ENCODE data around the gene SNRNP40.
"Not testable (repeated sequence)": the region's sequence is repeated elsewhere in the genome, so short reads cannot be mapped to it uniquely, and the experiment has no call there.

The SNRNP40 gene

DNA sequence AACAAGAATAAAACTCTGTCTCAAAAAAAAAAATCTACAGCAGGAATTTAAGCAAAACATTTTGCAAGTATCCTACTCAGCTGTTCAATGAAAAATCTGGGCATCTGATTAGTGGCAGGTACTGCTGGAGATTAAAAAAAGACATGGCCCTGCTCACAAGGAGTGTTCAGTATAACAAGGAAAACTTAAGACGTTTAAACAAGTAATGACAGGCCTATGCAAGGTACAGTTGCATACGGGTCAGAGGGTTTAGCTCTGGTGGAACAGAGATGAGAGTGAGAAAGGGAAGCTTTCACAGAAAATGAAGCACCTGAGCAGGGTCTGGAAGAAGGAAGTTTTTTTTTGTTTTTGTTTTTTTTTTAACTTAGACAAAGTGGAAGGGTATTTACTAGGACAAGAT, 23.0 kb downstream of the SNRNP40 start:
- FAIRE-seq = no peak

DNA sequence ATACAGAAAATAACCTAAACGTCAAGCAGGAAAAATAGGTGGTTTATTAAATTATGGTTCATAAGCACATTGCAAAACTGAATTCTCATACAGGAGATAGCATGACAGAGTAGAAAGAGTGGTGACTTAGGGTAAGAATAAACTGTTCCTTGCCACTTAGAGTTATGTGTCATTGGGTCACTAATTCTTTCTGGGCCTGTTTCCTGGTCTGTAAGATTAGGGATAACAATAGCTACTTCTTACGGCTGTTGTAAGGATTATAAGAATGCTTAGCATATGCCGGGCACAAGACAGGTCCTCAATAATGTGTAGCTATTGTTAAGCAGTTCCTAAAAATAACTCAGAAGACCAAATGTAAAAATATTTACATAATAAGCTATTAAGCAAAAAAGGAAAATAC, 24.2 kb downstream of the SNRNP40 start:
- no peak for FAIRE-seq

DNA sequence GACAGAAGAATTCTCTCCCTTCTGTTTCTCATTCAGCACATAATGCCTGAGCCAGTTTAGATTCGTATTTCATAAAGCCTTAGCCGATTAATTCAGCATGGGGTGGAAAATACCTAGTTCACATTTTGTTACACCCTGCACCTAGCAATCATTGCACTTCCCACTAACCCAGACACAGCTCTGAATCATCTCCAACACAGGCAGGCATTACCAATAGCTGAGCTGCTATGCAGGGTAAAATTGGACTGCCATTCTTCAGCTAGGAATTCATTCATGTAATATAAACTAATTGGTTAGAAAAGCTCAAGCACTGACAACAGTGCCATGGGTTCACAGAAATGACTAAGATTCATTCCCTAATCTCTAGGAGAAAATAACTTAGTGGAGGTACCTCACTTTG, 30.0 kb downstream of the SNRNP40 start:
- FAIRE-seq = no peak

DNA sequence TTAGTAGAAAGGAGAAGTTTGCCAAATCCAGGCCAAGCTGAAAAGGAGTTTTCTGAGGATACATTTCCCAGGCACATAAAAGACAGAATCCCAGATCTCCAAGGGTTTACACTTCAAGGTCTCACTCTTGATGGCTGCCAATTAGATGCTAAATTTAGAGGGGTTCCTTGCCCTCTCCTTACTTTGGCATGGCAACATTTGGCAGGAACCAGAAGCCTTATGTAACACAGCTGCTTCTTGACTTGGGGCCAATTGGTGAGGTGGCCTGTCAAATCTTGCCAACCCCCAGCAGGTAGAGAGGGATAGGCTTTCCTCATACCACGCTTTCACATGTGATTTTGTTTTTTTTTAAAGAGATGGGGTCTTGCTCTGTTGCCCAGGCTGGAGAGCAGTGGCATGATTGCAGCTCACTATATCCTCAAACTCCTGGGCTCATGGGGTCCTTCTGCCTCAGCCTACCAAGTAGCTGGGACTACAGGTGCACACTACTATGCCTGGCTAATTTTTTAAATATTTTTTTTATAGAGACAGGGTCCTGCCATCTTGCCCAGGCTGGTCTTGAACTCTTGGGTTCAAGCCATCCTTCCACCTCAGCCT, 31.7 kb downstream of the SNRNP40 start:
- no peak for FAIRE-seq

DNA sequence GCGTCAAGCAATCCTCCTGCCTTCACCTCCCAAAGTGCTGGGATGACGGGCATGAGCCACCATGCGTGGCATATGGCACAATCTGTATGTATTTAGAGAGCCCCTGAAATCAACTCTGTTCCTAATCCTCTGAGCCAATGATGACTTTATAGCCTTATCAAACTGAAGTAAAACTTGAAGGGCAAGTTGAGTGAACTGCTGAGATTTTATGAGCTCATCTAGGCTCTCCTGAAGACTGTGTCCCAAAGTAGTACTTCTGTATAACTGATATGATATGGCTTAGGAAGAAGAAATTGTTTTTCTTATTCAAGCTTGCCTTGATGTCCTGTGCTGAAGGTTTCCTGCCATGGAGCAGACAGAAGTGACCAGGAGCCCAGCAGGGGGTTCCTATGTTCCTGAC, 33.2 kb downstream of the SNRNP40 start:
- no peak for FAIRE-seq

DNA sequence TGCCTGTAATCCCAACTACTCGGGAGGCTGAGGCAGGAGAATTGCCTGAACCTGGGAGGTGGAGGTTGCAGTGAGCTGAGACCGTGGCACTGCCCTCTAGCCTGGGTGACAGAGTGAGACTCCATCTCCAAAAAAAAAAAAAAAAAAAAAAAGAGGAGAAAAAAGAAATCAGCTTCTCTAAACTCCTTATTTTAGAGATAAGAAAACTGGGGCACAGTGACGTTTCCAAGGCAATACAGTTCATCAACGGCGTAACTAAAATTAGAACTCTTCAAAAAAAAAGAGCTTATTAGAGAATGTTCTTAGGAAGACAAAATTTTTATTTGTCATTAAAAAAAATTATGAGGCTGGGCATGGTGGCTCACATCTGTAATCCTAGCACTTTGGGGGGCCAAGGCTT, 34.2 kb downstream of the SNRNP40 start:
- FAIRE-seq = not testable (repeated sequence)

DNA sequence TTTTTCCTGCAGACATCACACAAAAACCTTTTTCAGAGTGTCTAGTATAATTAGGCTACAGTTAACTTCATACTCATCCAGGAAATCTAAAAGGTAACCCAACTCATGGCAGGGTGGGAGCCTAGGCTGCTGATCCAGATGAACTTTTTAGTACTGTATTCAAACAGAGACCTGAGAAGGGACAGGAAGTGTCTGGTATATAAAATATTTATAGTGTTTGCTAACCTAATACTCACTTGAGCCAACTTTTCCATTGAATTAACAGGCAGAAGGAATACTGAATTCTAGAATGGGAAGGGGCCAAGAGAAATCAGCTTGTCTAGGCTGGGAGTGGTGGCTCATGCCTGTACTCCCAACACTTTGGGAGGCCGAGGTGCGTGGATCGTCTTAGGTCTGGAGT, 34.7 kb downstream of the SNRNP40 start:
- FAIRE-seq = no peak

DNA sequence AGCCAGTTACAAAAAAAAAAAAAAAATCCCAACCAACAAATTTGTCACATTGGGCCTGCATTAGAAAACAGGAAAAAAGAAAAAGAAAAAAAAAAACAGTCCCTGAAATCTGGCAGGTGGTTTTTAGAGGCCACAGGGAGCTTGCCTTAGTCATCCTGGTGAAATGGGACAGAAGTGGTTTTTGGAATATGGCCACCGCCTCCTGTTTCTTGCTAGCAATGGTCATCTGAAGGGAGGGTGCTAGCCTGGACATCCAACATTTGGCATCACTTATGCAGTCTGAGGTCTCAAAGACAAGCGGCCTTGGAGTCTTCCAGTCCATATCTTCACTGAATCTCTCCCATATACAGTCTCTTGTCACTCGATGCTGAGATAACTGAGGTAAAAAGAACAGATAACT, 36.8 kb downstream of the SNRNP40 start:
- no peak for FAIRE-seq

DNA sequence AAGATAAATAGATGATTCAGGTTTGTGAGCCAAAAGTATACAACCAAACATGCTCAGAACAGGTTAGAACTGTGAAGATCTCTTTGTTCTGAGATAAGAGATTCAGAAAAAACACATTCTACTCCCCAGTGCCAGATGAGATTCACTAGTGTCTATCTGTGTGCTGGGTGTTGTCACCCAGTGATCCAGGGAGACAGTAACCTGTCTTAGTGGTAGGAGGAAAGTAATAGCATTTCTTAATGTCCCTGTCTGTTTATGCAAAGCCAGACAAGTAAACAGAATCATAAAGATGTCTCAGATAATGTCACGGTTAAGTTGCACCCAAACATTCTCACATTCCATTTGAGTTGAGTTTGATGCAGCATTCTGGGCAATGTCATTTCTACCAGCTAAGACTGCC, 38.0 kb downstream of the SNRNP40 start:
- no peak for FAIRE-seq

DNA sequence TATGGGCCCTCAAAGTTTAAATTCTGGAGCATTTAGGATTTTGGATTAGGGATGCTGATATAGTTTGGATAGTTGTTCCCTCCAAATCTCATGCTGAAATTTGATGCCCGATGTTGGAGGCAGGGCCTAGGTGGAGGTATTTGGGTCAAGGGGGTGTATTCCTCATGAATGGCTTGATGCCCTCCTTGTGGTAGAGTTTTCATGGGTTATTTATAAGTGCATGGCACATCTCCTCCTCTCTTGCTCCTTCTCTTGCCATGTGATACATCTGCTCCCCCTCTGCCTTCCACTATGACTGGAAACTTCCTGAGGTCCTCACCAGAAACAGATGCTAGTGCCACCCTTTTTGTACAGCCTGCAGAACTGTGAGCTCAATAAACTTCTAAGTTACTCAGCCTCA, 39.4 kb downstream of the SNRNP40 start:
- no peak for FAIRE-seq

DNA sequence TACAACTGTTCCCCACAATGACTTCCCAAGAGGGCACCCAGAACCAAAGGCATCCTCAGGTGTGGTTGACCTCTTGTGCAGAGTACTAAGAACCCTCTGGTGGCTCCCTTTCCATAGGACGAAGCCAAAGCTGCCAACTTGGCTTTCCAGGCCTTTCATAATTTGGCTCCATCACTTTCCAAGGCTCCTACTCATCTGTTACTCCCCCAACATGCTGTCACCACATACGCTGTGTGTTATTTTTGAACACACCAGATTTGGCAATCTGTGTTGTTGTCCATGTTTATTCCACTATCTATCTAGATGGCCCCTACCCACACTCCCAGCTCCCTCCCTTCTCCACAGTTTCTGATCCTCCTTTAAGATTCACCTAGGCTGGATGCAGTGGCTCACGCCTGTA, 46.7 kb downstream of the SNRNP40 start:
- no peak for FAIRE-seq

DNA sequence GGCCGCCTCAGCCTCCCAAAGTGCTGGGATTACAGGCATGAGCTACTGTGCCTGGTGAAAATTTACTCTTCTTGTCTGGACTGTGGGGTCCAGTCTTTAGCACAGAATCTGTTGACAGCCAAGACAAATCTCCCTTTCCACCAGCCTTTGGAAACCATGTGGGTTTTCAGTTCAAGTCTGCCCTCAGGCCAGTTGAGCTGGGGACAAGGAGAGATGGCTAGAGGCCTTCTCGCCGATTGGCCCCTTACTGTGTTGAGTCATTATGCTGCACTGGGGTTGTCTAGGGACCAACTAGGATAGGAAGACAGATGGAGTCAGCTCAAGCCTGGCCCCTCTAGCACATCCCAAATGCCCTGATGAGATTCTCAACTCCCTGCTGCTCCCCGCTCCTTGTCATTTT, 48.3 kb downstream of the SNRNP40 start:
- FAIRE-seq = no peak

DNA sequence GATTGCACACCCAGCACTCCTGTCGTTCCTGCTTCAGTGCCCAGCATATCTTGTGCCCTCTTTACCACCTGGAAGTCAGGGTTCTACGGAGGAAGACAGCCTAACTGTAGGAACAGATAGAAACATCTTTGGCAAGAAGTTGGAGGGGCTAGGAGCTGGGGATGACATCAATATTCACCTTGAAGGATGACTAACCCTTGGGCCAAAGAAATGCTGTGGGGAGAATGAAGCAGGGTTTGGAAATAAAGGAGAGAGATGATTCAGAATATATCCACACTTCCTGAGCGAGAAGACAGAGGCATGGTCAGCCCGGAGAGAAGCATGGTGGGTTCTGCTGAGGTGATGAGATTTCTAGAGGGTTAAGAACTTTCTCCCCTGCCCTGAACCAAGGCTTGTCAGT, 52.3 kb downstream of the SNRNP40 start:
- FAIRE-seq = no peak

DNA sequence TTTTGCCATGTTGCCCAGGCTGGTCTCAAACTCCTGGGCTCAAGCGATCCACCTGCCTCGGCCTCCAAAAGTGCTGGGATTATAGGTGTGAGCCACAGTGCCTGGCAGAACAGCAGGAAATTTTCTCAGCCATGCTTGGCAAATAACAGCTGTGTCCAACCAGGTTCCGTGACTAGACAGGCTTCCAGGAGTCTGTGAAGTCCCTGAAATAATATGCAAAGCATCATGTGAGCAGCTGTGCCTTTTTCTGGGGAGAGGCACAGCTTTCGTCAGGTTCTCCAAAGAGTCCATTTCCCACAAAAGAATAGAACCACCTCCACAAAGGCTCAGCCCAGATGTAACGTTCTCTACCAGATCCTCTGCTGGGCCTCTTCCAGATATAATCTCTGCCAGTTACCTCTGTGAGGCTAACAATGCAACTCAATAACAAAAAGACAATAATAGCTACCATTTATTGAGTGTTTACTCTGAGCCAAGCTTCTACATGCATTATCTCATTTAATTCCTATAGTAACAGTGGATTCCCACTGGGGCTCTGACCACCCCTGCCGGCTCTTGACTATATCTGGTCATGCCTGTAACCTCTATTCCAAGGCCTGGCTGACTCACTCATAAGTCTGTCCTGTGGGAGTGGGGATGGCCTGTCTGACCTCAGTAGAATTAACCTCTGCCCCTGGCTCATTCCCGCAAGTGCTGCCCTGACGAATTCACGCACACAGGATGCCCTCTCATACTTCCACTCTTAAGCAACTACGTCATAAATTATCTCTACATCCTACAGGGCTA, 52.9 kb downstream of the SNRNP40 start:
- no peak for FAIRE-seq

DNA sequence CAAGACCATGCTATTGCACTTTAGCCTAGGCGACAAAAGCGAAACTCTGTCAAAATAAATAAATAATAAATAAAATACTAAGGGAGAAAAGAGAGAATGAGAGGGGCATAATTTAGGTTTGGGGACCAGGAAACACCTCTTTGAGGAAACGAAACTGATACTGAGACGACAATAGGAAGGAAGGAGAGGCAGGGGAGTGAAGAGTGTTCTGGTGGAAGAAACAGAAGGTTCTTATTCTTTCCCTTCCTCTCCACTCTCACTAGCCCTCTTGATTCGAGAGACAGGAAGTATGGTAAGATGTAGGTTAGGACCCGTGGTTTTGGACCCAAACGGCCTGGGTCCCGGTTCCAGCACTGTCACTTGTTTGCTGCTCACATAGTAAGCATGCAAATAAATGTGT, 55.3 kb downstream of the SNRNP40 start:
- FAIRE-seq = no peak

DNA sequence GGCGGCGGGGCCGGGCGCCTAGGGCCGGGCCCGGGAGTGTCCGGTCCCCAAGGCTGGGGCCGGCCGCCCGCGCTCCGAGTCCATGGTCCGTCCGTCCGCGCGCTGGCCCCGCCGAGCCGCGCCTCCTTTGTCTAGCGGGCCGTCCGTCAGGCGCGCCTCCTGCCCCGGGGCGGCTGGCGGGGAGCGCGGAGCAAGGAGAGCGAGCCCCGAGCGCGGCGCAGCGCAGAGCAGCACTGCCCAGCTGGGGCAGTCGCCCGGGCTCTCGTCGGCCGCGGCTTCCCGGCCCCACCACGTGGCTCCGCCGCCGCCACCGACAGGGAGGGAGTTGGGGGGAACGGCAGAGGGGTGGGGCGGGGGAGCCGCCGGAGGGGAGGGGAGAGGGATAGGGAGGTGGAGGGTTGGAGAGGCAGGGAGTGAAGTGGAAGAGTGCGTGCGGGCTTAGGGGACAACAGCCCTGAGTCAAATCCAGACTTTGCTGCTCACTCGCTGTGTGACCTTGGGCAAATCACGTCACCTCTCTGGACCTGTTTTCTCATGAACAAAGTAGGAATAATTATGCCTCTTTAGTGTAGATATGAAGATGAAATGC, 56.8 kb downstream of the SNRNP40 start, which contains the start of gene NKAIN1:
Gene NKAIN1 (minus strand): TSS at position 235 of the 589 bp plus-strand sequence. CDS start 340 bp downstream, outside the sequence.
- no peak for FAIRE-seq

DNA sequence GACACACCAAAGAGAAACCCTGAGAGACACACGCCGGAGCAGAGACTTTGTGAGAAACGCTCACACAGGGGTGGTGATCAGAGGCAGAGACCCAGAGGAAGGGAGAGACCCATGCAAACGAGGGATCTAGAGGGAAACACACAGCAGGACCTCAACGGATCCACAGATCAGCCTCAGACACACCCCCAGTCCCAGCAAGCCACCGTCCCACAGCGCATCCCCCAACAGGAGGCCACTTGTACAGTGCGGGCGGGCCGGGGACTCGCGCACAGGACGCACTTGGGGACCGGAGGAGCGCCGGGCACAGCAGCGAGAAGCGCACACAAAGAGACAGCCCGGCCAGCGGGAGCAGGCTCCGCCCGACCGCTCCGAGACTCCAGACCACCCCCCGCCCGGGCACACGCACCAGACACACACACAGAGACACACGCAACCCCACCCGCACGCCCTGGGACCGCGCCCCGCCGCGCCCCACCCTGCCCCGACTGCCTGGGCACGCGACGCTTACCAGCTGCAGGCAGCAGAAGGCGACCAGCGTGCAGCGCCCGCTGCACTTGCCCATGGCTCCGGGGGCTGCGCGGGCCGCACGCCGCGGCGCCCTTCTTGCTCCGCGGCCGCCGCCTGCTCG, 57.5 kb downstream of the SNRNP40 start:
- FAIRE-seq = no peak

DNA sequence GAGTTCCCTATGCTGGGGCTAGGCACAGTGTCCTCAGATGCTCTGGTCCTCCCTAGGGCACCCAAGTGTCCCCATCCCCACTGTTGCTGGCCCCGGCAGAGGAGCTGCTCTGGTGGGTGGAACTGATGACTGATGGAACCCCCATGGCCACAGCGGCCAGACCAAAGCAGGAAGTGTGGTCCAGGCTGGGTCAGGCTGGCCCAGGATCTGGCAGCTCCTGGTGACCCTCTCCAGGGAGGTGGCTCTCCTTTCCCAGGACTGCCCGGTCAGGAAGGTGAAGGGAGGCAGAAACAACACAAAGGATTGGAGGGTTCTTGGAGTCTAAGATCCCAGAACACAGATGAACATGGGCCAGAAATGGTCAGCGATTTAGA, 58.0 kb downstream of the SNRNP40 start:
- FAIRE-seq = no peak

DNA sequence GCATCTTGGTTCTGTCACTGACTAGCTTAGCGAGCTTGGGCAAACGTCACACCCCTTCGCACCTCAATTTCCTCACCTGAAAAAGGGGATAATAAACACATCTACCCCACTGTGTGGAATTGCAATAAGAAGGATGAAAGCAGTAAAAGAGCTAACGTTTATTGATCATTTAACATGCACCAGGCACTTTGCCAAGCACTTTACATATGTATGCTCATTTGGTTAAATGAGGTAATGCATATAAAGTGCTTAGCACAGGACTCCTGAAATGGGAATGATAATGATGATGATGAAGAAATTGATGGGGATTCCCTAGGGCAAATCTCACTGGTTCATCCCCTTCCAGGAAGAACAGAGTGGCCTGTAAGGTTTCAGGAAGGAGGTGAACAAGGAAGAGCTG, 61.7 kb downstream of the SNRNP40 start:
- no peak for FAIRE-seq

DNA sequence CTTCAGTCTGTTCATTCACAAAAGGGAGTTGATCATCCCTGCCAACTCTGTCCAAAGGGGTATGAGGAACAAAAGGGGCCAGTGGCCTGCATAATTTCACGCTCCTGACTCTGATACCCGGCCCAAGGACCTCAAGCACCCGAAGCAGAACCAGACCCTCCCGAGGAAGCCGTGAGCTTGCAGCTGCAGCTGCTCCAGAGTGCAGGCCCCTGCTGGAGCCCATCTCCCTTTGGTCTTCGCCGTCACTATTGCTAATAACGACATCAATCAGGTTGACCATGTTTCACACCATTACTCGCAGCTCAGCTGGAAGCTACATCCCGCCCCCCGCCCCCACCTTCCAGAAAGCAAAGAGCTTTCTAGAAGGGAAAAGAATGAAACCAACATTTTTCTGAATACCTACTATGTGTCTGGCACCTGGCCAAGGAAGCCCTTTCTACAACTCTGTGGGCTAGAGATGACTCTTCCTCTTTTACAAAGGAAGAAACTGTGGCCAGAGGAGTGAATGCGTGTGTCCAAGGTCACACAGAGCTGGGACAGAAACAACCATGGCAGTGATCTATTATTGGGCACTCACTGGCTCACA, 62.4 kb downstream of the SNRNP40 start:
- FAIRE-seq = no peak

DNA sequence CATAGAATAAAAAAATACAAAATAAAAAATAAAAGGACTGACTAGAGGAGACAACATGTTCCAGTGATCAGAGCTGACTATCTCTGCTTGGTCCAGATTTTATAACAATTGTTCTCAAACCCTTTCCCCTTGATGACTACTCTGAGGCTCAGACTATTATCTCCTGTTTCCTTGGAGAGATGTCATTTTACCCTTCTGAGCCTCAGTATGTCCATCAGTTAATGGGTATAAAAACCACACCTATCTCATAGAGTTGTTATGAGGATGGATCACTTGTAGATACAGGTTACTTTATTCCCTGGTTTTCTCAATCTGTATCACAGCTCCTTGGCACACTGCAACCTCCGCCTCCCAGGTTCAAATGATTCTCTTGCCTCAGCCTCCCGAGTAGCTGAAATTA, 63.9 kb downstream of the SNRNP40 start:
- FAIRE-seq = no peak

DNA sequence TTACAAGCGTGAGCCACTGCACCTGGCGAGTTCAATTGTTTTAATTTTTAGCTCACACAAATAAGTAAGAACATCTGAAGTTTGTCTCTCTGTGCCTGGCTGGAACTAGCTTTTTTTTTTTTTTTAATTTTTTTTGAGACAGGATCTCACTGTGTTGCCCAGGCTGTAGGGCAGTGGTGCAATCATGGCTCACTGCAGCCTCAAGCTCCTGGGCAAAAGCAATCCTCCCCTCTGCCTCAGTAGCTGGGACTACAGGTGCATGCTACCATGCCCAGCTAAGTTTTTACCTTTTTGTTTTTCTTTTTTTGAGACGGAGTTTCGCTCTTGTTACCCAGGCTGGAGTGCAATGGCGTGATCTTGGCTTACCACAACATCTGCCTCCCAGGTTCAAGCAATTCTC, 64.8 kb downstream of the SNRNP40 start:
- no peak for FAIRE-seq

DNA sequence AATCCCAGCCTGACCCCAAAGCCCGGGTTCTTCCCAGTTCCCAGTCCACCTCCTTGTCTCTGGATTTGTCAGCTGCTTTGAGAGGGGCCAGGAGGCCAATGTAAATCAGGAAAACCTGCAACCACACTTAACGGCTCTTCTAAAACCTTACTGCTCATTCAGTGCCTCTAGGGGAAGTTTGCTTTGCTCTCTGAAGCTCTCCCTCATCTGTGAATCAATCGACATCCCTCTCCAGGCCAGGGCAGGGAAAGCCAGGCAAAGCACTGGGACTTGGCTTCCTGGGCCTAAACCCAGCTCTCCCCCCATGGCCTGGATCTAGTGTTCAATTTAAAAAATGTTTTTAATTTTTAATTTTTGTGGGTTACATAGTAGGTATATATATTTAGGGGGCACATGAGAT, 66.2 kb downstream of the SNRNP40 start:
- no peak for FAIRE-seq

DNA sequence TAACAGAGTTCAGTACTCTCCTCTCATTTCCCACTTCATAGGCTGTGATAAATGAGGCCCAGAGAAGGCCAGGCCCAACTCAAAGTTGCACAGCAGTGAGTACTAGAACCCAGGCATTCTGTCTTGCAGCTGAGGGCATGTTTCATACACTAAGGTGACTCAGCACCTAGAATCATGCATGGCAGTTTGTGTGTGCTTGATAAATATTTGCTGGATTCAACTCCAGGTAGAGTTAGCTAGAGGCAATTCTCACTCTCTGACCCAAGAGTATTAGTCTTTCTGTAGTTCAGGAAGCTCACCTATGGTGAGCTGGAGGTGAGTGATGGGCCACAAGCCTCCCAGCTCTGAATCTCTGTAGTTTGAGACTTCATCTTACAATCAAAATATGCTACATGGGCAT, 67.6 kb downstream of the SNRNP40 start:
- FAIRE-seq = no peak
